ENCODE results near the gene PUS7L. TPM values are rescaled to one million over a fixed set of nuclear protein-coding genes. Genes with fewer than 3 reads are reported as not detected.
"Not testable (repeated sequence)": the region's sequence is repeated elsewhere in the genome, so short reads cannot be mapped to it uniquely, and the experiment has no call there.

The PUS7L gene
- polyA plus RNA-seq, 3 donors: 1.6 to 14.5 (median 13.0) TPM

DNA sequence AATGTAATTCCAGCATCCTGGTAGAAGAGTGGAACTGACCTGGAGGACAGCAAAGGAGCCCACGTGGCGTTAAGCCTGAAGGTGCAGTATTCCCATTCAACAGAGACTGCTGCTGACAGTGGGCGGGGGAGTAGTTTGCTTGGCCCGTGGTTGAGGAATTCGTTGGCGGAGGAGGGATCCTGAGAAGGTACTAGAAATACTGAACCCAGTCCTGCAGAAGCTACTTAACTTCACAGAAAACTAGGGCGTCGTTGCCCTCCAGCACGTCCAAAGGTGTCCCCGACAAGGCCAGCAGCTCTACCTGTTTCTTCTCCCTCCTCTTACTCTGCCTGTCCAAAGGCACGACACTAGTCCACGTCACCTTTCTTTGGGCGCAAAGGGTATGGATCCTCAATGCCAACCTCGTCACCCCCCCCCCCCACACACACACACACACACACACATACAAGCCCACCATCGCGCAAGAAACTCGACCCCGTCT, 303 bp downstream of the PUS7L start:
- no peak for TF ChIP-seq CTCF (IDR thresholded peaks at IDR 0.05)
- H3K9me3 Mint-ChIP-seq: no peaks in the 10 kb centered on the region
- H3K36me3 Mint-ChIP-seq: peaks cover 11% of the 10 kb centered on the region in 2 donors
- peaks cover 32 to 46% of the 10 kb centered on the region in 2 donors for H3K4me1 ChIP-seq (ENCODE audit: control insufficient read depth in 1 of 2, insufficient read depth in 2 of 2, low read length in 2 of 2)
- peak overlapping the region; percentile 81 for H3K4me2 ChIP-seq (replicated peaks; ENCODE audit: extremely low read depth, low read length, poor library complexity, severe bottlenecking)
- peaks cover 0 to 4% (median 0%) of the 10 kb centered on the region in 3 donors for H3K27me3 Mint-ChIP-seq (ENCODE audit: low read depth in 3 of 3)
- H4K20me1 ChIP-seq (ENCODE audit: insufficient read depth, low read length): peaks cover 18% of the 10 kb centered on the region
- 1% methylated on average over 13 of the region's 18 CpGs for WGBS (ENCODE audit: insufficient coverage)
- intact Hi-C loops (cut with micrococcal nuclease): loop anchor here (2.0 to 5.0 kb wide), 2 partner anchors 47 to 49 kb away; partner anchors contain the start of gene TWF1 (in 1 of the 2)
- peak overlapping the region; percentile 93 for H2AFZ ChIP-seq (ENCODE audit: insufficient read depth, low read depth, low read length, poor library complexity, severe bottlenecking)
- peaks cover 53% of the 10 kb centered on the region for H3K4me1 Mint-ChIP-seq
- H3K9me3 ChIP-seq (replicated peaks in 1 of 2; ENCODE audit: control insufficient read depth in 1 of 2, insufficient read depth in 1 of 2, low read length in 2 of 2): no peaks in the 10 kb centered on the region
- peak overlapping the region; percentile 85 to 99 (median 98) for H3K27ac Mint-ChIP-seq
- H3K4me3 Mint-ChIP-seq: peak overlapping the region; percentile 93 to 97
- H3K4me3 ChIP-seq (replicated peaks in 1 of 3; ENCODE audit: low read depth in 2 of 3, low read length in 3 of 3): peak overlapping the region; percentile 65 to 89 (median 84)
- peaks cover 60% of the 10 kb centered on the region for H3K79me2 ChIP-seq (ENCODE audit: insufficient read depth, low read length)
- H3K36me3 ChIP-seq (replicated peaks in 1 of 2; ENCODE audit: control insufficient read depth in 1 of 2, insufficient read depth in 2 of 2, low read length in 2 of 2): peaks cover 3 to 22% of the 10 kb centered on the region in 2 donors
- no peaks in the 10 kb centered on the region for H3K27me3 ChIP-seq (ENCODE audit: control insufficient read depth in 2 of 2, insufficient read depth in 2 of 2, low read length in 2 of 2)
- peak overlapping the region; percentile 92 to 97 for H3K27ac ChIP-seq (ENCODE audit: low read depth in 1 of 2, low read length in 2 of 2)
- H3K9ac ChIP-seq (ENCODE audit: insufficient read depth, low read length, poor library complexity, severe bottlenecking): peak overlapping the region; percentile 89
- peak in 1 of 3 donors; percentile 3 for DNase-seq

DNA sequence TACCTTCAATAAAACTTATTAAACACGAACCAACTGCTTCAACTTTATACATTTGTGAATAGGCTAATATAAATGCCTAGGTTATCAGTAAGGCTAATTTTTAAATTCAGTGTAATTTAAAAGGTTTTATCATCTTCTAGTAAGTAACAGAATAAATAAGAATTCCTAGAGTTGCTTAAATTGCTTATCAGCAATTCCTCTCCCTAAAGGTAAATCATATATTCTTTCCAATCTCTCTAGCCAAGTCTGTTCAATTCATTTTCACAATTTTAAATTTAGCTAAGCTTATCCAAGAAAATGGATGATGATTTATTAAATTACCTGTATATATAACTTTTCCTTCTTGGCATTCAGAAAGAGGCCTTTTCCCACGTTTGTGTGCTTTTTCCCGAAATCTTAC, 4.6 kb downstream of the PUS7L start:
- Mint-ChIP-seq H3K27me3 (ENCODE audit: low read depth in 3 of 3) (peaks cover 0 to 6% (median 0%) of the 10 kb centered on the region in 3 donors), H3K4me1 (peaks cover 22% of the 10 kb centered on the region), H3K27ac (no peak overlapping the region), H3K4me3 (no peak overlapping the region), H3K36me3 (peaks cover 20 to 21% of the 10 kb centered on the region in 2 donors), H3K9me3 (no peaks in the 10 kb centered on the region)
- Histone ChIP-seq H3K4me1 (ENCODE audit: control insufficient read depth in 1 of 2, insufficient read depth in 2 of 2, low read length in 2 of 2) (peaks cover 9 to 10% of the 10 kb centered on the region in 2 donors), H3K4me3 (replicated peaks in 1 of 3; ENCODE audit: low read depth in 2 of 3, low read length in 3 of 3) (no peak overlapping the region), H3K9me3 (replicated peaks in 1 of 2; ENCODE audit: control insufficient read depth in 1 of 2, insufficient read depth in 1 of 2, low read length in 2 of 2) (no peaks in the 10 kb centered on the region), H4K20me1 (ENCODE audit: insufficient read depth, low read length) (no peaks in the 10 kb centered on the region), H3K79me2 (ENCODE audit: insufficient read depth, low read length) (peaks cover 19% of the 10 kb centered on the region), H3K27me3 (ENCODE audit: control insufficient read depth in 2 of 2, insufficient read depth in 2 of 2, low read length in 2 of 2) (no peaks in the 10 kb centered on the region), H3K27ac (ENCODE audit: low read depth in 1 of 2, low read length in 2 of 2) (no peak overlapping the region), H3K9ac (ENCODE audit: insufficient read depth, low read length, poor library complexity, severe bottlenecking) (no peak overlapping the region), H3K36me3 (replicated peaks in 1 of 2; ENCODE audit: control insufficient read depth in 1 of 2, insufficient read depth in 2 of 2, low read length in 2 of 2) (peaks cover 3 to 20% of the 10 kb centered on the region in 2 donors), H3K4me2 (replicated peaks; ENCODE audit: extremely low read depth, low read length, poor library complexity, severe bottlenecking) (no peak overlapping the region), H2AFZ (ENCODE audit: insufficient read depth, low read depth, low read length, poor library complexity, severe bottlenecking) (no peak overlapping the region)
- intact Hi-C loops (cut with micrococcal nuclease): no loop called here
- TF ChIP-seq CTCF (IDR thresholded peaks at IDR 0.05): no peak
- DNase-seq: no peak
- no CpG with 5 or more reads among the region's 3 CpGs for WGBS (ENCODE audit: insufficient coverage)

DNA sequence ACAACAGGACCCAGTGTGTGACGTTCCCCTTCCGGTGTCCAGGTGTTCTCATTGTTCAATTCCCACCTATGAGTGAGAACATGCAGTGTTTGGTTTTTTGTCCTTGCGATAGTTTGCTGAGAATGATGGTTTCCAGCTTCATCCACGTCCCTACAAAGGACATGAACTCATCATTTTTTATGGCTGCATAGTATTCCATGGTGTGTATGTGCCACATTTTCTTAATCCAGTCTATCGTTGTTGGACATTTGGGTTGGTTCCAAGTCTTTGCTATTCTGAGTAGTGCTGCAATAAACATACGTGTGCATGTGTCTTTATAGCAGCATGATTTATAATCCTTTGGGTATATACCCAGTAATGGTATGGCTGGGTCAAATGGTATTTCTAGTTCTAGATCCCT, 7.2 kb downstream of the PUS7L start:
- intact Hi-C loops (cut with micrococcal nuclease); H3K9me3 Mint-ChIP-seq; H3K4me1 Mint-ChIP-seq; H4K20me1 ChIP-seq (ENCODE audit: insufficient read depth, low read length); H3K79me2 ChIP-seq (ENCODE audit: insufficient read depth, low read length); DNase-seq; H3K9ac ChIP-seq (ENCODE audit: insufficient read depth, low read length, poor library complexity, severe bottlenecking); H3K27ac ChIP-seq (ENCODE audit: low read depth in 1 of 2, low read length in 2 of 2); H3K4me2 ChIP-seq (replicated peaks; ENCODE audit: extremely low read depth, low read length, poor library complexity, severe bottlenecking); H2AFZ ChIP-seq (ENCODE audit: insufficient read depth, low read depth, low read length, poor library complexity, severe bottlenecking); H3K4me1 ChIP-seq (ENCODE audit: control insufficient read depth in 1 of 2, insufficient read depth in 2 of 2, low read length in 2 of 2); H3K27ac Mint-ChIP-seq; H3K4me3 ChIP-seq (replicated peaks in 1 of 3; ENCODE audit: low read depth in 2 of 3, low read length in 3 of 3); H3K27me3 Mint-ChIP-seq (ENCODE audit: low read depth in 3 of 3); H3K4me3 Mint-ChIP-seq; H3K9me3 ChIP-seq (replicated peaks in 1 of 2; ENCODE audit: control insufficient read depth in 1 of 2, insufficient read depth in 1 of 2, low read length in 2 of 2); H3K27me3 ChIP-seq (ENCODE audit: control insufficient read depth in 2 of 2, insufficient read depth in 2 of 2, low read length in 2 of 2): not testable (repeated sequence)
- H3K36me3 Mint-ChIP-seq: peaks cover 20 to 22% of the 10 kb centered on the region in 2 donors
- peaks cover 3 to 20% of the 10 kb centered on the region in 2 donors for H3K36me3 ChIP-seq (replicated peaks in 1 of 2; ENCODE audit: control insufficient read depth in 1 of 2, insufficient read depth in 2 of 2, low read length in 2 of 2)
- WGBS (ENCODE audit: insufficient coverage): no CpG with 5 or more reads among the region's 6 CpGs
